Stimulated activated CD8-positive, alpha-beta memory T cell treated with anti-CD3 and anti-CD28 coated beads, Interleukin-15, amount 100 ng/mL, for 4 hours (primary cell): ENCODE results near the gene GTF2H3.

Experiments
- DNase-seq, 2 donors: peaks; one replicate each; pipeline ENCODE4 v3.0.0-alpha.2; 2020; ENCODE audit warnings: low read depth in 2 of 2

The GTF2H3 gene

GRCh38 chr12:123645878-123646277, 12.2 kb downstream of the GTF2H3 start:
- DNase-seq, result no peak

GRCh38 chr12:123648401-123648800, 14.8 kb downstream of the GTF2H3 start:
- DNase-seq, result no peak

DNA sequence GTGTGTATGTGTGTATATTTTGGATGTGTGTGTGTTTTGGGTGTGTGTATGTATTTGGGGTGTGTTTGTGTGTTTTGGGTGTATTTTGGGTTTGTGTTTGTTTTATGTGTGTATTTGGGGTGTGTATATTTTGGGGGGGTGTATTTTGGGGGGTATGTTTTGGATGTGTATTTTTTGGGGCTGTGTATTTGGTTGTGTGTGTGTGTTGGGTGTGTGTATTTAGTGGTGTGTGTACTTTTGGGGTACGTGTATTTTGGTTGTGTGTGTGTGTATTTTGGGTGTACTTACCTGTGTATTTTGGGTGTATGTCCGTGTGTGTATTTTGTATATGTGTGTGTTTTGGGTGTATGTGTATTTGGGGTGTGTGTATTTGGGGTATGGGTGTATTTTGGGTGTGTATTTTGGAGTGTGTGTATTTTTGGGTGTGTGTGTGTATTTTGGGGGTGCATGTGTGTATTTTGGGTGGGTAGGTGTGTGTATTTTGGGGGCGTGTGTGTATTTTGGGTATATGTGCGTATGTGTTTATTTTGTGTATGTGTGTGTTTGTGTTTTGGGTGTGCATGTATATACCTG, 20.6 kb downstream of the GTF2H3 start:
- no peak for DNase-seq

DNA sequence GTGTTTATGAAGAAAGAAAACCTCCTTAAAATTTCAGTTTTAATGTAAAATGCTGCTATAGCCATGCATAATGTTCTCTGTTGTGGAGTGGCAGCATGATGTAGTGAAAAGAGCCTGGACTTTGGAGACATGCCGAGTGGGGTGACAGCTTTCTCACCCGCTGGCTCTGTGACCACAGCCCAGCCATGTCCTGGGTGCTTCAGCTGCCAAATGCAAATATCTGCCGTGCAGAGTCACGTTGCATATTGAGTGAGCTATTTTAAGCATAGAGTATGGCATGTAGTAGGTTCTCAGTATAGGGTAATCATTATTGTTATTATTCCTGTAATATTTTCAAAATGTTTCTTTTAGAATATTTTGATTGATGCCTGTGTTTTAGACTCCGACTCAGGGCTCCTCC, 21.8 kb downstream of the GTF2H3 start:
- DNase-seq, result no peak

DNA sequence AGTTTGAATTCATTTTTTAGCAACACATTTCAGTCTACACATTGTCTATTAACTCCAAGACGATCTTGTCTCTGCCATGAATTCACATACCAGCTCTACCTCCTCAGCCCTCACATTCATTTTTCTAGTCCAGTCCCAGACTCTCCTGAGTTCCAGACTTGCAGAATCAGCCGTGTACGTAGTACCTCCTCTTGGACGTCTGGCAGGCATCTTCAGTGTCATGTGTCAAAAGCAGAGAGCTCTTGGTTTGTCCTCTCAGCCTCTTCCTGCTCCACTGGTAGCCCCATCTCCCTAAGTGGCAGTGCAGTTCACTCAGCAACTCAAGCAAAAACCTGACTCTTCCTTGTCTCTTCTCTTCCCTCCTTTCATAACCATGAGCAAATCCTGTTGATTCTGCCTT, 22.8 kb downstream of the GTF2H3 start:
- no peak for DNase-seq

DNA sequence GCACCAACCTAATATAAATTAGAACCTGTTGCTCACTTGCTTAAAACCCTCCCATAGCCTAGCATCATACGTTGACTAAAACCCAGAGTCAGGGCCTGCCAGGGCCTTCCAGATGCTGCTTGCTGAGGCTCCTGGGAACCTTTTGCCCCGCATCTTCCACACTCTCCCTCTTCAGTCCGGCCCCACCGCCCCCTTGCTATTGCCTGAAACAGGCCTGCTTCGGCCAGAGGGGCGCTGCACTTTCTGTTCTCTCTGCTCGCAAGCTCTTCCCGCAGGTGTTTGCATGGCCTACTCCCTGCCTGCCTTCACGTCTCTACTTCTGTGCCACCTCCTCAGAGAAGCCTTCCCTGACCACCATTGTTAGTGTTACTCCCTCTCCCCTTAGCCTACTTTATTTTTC, 23.6 kb downstream of the GTF2H3 start:
- no peak for DNase-seq

DNA sequence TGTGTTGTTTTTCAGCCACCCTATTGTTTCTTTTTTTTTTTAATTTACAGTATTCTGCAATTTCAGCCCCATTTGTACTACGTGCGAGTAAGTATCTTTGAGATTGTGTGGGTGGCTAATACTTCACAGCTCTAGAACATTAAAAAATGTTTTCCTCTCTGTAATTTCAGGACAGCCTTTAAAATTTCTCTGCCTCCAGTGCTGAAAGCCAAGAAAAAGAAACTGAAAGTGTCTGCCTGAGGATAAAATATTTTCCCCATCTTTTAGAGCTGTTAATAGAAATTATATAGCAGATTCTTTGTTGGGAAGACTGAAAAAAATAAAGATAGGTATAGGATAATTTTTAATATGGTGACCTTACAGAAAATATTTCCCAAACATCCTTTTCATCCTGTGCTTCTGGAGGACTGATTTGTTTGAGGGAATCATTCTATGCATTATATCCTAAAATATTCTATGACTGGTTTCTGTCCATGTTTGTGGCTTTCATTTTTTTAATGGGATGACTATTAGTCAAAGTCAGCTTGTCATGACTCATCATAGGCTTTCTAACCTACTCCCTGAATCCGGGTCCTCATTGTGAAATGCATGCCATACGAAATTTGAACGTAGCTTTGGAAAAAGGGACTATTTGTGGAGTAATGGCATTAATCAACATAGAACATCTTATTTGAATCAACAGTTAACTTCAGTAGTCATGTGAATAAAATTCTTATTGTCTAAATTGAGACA, 26.5 kb downstream of the GTF2H3 start:
- no peak for DNase-seq

DNA sequence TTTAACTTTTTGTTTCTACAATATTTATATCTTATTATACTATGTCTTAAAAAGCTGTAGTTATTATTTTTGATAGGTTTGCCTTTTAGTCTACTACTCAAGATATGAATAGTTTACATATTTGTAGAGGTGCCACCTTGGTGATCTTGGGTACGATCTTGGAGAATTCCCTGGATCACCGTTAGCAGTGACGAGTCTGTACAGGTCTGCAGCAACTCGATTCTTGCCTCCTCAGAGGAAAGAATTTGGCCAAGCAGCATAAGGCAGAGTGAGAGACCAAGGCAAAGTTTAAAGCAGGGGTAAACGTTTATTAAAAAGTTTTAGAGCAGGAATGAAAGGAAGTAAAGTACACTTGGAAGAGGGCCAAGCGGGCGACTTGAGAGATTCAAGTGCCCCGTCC, 34.1 kb downstream of the GTF2H3 start:
- DNase-seq, result no peak

DNA sequence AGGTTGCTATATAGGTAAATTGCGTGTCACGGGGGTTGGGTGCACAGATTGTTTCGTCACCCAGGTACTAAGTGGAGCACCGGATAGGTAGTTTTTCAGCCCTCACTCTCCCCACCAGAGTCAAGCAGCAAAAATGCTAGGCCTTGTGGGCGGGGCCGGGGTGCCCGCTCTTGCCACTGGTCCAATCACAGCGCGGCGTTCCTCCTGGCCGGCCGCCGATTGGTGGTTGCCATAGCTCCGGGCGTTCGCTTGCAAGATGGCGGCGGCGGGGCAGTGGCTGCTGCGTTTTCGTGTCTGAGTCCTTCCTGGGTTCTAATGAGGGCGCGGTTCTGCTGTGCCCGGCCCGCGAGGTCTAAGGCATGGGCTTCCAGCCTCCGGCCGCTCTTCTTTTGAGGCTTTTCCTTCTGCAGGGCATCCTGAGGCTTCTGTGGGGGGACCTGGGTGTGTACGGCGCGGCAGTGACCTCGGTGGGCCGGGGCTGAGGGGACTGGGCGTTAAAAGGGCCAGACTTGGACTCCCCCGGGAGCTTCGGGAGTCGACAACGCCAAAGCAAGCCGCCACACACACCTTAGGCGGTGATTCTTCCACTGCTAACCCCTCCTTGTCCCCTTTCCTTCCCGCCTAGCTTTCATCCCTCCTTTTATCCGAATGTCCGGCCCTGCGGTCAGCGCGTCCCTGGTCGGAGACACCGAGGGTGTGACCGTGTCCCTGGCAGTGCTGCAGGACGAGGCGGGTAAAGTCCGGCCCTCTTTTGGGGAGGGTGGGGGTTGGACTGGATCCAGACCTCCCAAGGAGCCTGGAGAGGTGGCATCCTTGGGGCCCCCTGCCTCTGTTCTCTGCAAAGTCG, 37.5 kb downstream of the GTF2H3 start, which contains the start of gene TCTN2:
Gene TCTN2, plus strand, starts transcription at position 232 of the 847 bp plus-strand sequence. Its CDS starts 128 bp downstream, at position 360.
- DNase-seq, result peak; percentile 80 to 89

GRCh38 chr12:123671876-123672275, 38.2 kb downstream of the GTF2H3 start:
- no peak for DNase-seq

DNA sequence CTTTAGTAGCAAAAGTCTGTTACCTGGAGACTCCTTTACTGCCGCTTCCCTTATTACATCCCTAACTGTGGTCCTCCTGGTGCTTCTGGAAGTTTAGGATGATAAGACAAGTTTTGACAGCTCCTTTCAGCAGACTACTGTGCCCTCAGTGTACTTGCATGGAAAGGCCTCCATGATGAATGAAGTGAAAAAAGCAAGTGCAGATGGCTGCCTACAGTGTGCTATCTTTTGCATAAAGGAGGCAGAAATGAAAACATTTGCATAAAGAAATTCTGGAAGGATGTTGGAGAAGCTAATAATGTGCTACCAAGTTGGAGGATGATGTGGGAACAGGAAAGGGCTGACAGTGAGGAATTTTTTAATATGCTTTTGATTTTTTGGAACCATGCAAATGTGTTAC, 41.8 kb downstream of the GTF2H3 start:
- no peak for DNase-seq

- DNase-seq, result no peak
These were observed 43.1 kb downstream of the GTF2H3 start for GRCh38 chr12:123676616-123677320.

GRCh38 chr12:123678981-123679380, 45.4 kb downstream of the GTF2H3 start:
- no peak for DNase-seq

GRCh38 chr12:123681605-123682004, 48.0 kb downstream of the GTF2H3 start:
- no peak for DNase-seq

DNA sequence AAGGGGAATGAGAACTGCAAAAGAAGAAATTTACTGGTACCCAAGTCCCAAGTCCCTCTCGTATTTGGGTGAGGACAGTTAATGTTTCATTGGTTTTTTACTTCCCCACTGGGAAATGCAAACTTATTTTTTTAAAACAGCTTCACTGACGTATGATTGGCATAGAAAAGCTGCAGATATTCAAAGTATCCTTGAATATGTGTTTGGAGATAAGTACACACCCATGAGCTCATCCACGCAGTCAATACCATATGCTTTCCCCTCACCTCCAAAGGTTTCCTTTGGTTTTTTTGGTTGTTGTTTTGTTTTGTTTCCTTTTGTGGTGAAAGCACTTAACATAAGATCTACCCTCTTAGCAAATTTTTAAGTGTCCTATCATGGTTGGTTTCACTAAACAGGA, 50.3 kb downstream of the GTF2H3 start:
- DNase-seq, result no peak

GRCh38 chr12:123686636-123687190, 53.1 kb downstream of the GTF2H3 start:
- no peak for DNase-seq

DNA sequence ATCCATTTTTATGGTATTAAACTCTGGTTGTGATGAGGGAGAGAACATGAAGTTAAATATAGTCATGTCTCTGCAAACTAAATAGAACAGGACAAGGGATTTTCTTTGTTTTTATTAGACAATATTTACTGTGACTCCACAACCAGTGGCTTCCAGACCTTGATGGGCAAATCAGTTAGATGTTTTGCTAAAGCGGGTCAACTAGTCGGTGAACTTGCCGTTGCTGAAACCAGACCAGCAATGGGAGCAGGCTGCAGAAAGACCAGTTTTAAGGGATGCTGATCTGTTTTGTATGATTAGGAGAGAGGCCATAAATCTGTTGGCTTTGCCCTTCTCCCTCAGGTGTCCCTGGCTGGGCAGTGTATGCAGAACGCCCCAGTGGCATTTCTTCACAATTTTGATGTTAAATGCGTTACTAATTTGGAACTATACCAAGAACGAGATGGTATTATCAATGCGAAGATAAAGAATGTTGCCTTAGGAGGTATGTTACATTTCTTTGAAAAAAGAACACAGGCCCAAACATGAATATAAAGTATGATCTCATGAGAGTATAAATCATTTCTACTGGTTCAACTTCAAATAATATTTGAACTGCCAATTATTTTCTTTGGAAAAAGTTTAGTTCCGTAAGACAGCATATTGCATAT, 56.7 kb downstream of the GTF2H3 start:
- no peak for DNase-seq

DNA sequence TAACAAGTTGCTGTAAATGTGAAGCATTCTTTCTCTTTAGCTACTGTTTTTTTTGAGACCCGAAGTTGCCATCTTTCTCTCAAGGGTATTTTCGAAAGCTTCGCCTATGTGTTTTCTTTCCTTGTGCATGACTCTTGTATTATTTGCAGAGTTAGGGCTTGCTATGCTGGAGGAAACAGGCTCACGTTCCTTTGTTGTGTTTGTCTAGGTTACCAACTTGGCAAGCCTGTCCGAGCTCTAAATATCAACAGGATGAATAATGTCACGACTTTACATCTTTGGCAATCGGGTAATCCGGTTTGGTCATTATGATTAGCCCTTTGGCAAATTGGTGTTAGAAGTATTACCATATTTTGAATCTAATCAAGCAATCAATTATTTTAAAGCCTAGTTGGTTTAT, 62.6 kb downstream of the GTF2H3 start:
- no peak for DNase-seq

DNA sequence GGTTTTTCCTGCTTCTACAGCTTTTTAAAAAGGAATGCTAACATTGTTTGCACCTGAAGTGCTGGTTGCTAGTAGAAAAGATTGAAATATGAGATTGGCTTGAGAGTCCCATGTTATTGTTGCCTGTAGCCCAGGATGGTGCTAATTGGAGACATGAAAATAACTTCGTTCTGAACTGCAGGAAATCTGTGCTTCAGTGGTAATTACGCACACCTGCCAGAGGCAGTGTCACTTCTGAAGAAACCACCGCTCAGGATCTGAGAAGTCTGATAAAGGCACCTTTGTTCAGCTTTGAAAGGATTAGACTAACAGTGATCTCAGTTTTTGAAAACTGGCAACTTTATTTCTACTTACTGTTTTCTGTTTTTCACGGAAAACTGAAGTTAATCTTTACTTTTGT, 63.0 kb downstream of the GTF2H3 start:
- DNase-seq, result no peak

GRCh38 chr12:123705935-123706334, 72.3 kb downstream of the GTF2H3 start:
- no peak for DNase-seq

- DNase-seq, result no peak
These were observed 73.8 kb downstream of the GTF2H3 start for GRCh38 chr12:123707466-123707865.
